HG02973 (cell line): Measurements from ENCODE around the gene C17orf67.

Experiments used
- ATAC-seq: cut with Tn5 transposase; IDR thresholded peaks from one replicate; pipeline ENCODE4 v1.9.1; 2021; ENCODE audit warnings: moderate library complexity; ENCODE audit not compliant: unreplicated experiment

C17orf67 gene, protein sequence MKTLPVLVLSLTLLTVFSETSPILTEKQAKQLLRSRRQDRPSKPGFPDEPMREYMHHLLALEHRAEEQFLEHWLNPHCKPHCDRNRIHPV

DNA sequence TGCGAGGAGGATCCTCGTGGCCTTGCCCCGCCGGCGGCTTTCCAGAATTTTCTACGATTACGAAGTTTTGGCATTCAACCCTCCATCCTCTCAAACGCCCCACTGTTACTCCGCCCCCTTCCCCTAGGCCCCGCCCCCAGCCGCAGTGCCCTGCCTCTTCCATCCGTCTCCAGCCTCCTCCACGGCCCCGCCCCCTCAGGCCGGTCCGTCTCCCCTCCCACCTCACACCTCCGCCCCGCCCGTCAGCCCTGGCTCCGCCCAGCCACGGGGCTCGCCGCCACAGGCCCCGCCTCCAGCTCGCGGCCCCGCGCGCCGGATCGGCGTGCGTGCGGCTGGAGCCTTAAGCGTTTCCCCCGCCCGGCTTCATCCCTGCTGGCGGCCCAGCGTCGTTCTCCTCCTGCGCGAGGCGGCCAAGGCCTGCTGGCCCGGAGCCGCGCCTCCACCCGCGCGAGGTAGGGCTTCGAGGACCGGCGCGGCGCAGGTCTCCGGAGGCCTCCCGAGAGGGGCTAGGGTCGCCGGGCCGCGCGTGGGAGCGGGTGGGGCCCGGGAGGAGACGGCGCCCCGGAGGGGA lies at the start of gene C17orf67, which contains the start of gene DGKE:
Gene C17orf67 (minus strand): TSS at position 112 of the 571 bp plus-strand sequence. CDS start 18,110 bp downstream, outside the sequence.
Gene DGKE (plus strand): TSS at position 343 of the 571 bp plus-strand sequence. CDS start 645 bp downstream, outside the sequence.
- ATAC-seq, result peak; percentile 71

DNA sequence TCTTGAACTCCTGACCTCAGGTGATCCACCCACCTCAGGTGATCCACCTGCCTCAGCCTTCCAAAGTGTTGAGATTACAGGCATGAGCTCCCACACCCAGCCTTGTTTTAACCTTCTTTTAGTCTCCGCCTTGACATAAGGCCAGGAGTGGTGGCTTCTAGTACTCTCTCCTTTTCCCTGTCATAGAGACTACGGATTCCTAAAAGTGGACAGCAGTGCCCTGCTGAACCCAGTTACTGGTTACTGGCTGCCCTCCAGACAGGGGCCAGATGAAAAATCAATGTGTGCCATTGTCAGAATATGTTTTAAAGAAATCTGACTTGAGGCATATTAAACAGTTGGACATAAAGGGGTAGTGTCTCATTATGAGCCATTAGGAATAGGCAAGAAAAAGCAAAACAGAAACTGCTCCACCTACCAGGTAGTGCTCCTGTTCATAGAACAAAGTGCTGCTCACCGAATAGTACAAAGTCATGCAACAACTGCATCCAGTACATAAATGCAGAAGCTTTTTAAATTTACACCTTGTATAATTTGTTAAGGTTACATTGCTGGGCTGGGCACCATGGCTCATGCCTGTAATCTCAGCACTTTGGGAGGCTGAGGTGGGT lies 48.1 kb upstream of the C17orf67 start:
- ATAC-seq, result no peak

- ATAC-seq, result no peak
These were observed 46.9 kb upstream of the C17orf67 start for GRCh38 chr17:56880571-56880970.

DNA sequence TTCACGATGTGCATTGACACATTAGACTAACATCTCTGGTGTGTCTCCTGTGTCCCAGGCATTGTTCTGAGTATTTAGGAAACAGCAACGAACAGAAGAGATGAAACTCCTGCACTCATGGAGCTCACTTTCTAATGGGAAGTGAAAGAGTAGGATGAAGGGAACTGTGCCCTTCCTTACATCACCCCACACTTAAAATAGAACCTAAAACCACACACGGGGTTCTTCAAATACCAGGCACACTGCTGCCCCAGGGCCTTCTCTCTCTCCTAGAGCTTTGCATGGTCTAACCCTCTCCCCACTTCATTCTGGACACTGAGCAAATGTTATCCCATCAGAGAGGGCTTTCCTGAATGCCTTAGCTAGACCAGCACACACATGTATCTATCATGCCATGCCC lies 46.4 kb upstream of the C17orf67 start:
- no peak for ATAC-seq

DNA sequence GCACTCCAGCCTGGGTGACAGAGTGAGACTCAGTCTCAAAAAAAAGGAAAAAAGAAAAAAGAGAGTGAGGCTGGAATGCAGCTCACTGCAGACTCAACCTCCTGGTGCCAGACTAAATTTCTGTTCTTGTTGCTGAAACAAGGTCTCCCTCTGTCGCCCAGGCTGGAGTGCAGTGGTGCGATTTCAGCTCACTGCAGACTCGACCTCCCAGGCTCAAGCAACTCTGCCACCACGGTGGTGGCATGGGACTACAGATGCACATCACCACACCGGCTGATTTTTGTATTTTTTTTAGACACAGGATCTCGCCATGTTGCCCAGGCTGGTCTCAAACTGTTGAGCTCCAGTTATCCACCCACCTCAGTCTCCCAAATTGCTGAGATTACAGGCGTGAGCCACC lies 45.6 kb upstream of the C17orf67 start:
- no peak for ATAC-seq

GRCh38 chr17:56876766-56877179 lies 43.1 kb upstream of the C17orf67 start:
- no peak for ATAC-seq

GRCh38 chr17:56870081-56870651 lies 36.4 kb upstream of the C17orf67 start:
- ATAC-seq, result no peak

GRCh38 chr17:56868716-56869115 lies 35.0 kb upstream of the C17orf67 start:
- no peak for ATAC-seq

DNA sequence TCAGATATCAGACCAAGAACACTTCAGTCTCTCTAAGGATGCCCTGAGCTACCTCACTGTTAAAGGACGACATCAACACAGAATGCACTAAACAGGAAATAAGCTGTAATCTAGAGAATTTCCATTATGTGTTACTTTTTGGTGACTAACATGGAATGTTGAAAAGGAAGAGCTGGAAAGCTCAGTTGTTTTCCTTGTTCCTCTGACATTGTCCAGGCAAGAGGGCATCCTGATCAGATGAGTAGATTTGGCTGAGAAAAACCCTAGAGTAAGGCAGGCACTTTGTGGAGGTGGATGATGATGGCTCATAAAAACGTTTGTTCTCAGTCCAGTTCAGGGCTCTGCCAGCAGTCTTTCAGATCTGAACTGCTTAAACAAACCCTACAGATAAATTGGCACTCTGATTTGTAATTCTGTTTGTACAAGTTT lies 34.2 kb upstream of the C17orf67 start:
- no peak for ATAC-seq

DNA sequence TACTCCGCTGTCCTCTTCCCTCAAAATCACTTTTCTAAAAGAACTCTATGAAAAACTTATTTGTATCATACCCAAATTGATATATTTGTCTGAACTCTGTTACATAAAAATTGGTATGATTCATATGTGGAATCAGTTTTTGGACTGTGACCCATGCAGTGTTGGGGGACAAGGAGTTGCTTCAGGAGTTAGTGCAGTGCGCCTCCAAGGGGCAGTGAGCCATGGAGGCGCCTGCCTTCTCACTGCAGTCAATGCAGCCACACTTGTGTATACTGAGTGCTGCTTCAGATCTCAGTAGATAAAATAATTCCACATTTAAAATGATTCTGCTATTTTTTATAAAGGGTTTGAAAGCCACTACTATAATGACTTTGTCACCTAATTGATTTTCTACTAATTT lies 32.8 kb upstream of the C17orf67 start:
- no peak for ATAC-seq

DNA sequence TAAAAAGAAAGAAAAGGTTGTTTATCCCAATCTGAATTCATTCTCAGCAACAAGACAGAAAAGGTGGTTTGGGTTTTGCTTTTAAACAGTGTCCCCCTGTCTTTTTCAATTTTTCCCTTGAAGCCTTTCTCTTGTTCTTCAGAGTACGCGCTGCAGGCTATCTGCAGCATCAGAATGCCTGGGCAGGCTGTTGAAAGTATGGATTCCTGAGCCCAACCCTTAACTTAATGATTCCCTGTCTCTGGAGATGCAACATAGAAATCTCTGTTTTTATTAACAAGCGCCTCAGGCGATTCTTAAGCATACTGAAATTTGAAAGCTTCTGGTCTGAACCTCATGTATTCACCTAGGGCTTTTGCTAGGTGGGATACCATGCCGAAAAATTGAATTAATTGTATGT lies 32.4 kb upstream of the C17orf67 start:
- ATAC-seq, result no peak

DNA sequence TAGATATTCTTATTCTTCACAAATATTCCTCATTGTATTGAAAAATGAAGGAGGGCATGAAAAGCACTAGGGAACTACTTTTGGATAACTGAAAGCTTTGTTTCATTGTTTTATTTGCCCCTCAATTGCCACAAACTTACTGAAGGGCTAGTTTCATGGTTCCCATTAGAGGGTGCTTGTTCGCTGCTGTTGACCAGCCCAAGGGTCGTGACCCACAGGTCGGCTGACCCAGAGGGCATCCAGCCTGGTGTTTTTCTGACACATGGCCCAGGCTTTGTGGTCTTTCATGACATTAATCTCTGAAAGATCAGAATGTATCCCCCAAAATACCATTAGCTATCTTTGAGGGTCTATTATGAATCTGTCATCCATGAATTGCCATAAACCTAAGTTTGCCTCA lies 30.3 kb upstream of the C17orf67 start:
- ATAC-seq, result no peak

DNA sequence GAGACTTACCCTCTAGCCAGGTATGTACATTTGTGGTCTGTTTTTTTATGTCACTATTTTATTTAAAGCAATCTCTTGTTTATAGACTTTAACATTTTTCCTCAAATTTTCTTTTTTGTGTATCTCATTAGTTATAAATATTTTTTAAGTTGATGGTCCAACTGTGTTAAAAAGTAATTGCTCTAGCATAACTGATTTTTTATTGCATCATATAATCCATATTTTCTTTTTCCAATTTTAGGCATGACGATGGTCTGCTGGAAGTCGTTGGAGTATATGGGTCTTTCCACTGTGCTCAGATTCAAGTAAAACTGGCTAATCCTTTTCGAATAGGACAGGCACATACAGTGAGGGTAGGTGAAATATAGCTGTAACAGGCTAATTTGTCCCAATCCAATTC lies 28.2 kb upstream of the C17orf67 start:
- ATAC-seq, result no peak

GRCh38 chr17:56851008-56851407 lies 17.3 kb upstream of the C17orf67 start:
- no peak for ATAC-seq

GRCh38 chr17:56850591-56850990 lies 16.9 kb upstream of the C17orf67 start:
- no peak for ATAC-seq

- ATAC-seq, result no peak
These were observed 15.4 kb upstream of the C17orf67 start for GRCh38 chr17:56849131-56849530.

DNA sequence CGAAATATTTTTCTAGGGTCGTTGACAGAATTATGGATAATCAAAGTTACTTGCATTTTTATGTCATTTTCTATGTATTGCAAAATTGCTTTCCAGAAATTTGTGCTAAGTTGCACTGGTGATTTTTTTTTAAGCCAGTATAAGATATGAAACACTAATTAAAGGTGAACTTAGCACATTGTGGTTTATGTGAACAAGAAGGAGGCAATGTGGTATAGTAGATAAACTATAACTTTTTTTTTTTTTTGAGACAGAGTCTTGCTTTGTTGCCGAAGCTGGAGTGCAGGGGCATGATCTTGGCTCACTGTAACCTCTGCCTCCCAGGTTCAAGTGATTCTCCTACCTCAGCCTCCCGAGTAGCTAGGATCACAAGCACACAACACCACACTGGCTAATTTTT lies 13.4 kb upstream of the C17orf67 start:
- no peak for ATAC-seq

DNA sequence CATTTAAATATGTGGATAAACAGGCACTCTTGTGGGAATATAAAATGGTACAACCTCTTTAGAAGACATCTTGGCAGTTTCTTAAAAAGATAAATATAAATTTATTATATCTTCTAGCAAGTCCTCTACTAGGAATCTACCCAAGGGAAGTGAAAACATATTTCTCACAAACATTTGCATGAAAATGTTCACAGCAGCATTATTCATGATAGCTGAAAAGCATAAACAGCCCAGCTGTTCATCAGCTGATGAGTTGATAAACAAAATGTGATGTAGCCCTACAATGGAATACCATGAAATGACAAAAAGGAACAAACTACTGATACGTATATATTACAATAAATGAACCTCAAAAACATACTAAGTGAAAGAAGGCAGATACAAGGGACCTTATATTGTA lies 12.2 kb upstream of the C17orf67 start:
- no peak for ATAC-seq

DNA sequence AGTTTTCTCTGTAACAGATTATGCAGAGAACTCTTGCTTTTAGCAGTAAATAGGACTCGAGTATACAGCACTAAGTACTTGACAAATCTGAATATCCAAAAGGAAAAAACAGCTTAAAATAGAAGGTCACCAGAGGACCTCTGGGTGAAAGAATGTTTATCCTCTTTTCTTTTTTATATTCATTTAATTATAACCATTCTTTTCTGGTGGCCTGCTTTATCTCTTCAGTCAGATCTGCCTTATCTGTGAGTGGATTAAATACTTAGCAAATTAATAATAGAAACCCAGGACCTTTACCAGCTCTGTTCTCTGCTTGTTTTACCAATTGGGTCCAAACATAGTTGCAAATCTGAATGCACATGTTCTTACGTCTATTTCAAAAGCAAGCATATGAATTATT lies 8.9 kb upstream of the C17orf67 start:
- no peak for ATAC-seq

DNA sequence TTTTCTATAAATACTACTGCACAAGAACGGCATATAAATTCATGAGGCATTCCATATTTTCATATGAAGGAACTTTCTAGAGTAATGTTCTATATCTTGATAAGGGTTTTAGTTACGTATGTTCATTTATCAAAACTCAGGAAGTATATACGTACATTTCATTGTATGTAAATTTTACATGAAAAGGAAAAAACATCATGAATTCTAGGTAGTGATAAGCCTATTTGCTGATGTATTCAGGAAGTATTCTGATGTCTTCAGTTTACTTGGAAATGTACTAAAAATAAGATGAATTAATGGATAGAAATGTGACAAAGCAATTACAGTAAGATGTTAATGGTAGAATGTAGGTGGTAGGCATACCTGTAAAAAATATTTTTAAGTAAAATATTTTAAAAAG lies 5.0 kb upstream of the C17orf67 start:
- no peak for ATAC-seq

GRCh38 chr17:56835264-56835585 lies 1.5 kb upstream of the C17orf67 start:
- ATAC-seq, result no peak
